ENCODE measurements around the gene POLR2L.

DNA sequence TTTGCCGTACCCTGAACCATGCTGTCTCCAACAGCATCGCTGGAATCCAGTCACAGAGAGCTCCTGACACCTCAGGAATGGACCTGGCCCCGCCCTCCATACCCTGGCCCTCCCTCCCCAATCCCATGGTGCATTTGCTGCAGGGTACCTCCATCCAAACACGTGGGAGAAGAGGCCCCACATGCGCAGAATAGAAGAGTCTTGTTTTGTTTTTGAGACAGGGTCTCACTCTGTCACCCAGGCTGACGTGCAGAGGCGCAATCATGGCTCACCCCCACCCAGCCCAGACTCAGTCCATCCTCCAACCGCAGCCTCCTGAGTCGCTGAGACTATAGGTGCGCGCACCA lies 25.9 kb downstream of the POLR2L start:
- TF ChIP-seq, protein P1, sequence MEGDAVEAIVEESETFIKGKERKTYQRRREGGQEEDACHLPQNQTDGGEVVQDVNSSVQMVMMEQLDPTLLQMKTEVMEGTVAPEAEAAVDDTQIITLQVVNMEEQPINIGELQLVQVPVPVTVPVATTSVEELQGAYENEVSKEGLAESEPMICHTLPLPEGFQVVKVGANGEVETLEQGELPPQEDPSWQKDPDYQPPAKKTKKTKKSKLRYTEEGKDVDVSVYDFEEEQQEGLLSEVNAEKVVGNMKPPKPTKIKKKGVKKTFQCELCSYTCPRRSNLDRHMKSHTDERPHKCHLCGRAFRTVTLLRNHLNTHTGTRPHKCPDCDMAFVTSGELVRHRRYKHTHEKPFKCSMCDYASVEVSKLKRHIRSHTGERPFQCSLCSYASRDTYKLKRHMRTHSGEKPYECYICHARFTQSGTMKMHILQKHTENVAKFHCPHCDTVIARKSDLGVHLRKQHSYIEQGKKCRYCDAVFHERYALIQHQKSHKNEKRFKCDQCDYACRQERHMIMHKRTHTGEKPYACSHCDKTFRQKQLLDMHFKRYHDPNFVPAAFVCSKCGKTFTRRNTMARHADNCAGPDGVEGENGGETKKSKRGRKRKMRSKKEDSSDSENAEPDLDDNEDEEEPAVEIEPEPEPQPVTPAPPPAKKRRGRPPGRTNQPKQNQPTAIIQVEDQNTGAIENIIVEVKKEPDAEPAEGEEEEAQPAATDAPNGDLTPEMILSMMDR (IDR thresholded peaks at IDR 0.05) = no peak
- no peak for TF ChIP-seq POLR2AphosphoS5 (IDR thresholded peaks at IDR 0.05)
- no peak for TF ChIP-seq POLR2A (IDR thresholded peaks at IDR 0.05)
